ENCODE measurements around the gene DENND4A.
"Not testable (repeated sequence)": the region's sequence is repeated elsewhere in the genome, so short reads cannot be mapped to it uniquely, and the experiment has no call there.

The DENND4A gene

GRCh38 chr15:65752151-65752700, 39.9 kb downstream of the DENND4A start:
- no peak for DNase-seq

- no peak for DNase-seq
Measured at GRCh38 chr15:65751431-65751830, 40.7 kb downstream of the DENND4A start.

- DNase-seq, result no peak
Measured at GRCh38 chr15:65747265-65747664, 44.8 kb downstream of the DENND4A start.

GRCh38 chr15:65743637-65744252, 48.3 kb downstream of the DENND4A start:
- no peak for DNase-seq

GRCh38 chr15:65740148-65740547, 51.9 kb downstream of the DENND4A start:
- no peak for DNase-seq

- DNase-seq, result no peak
Measured at GRCh38 chr15:65738649-65739048, 53.4 kb downstream of the DENND4A start.

GRCh38 chr15:65733599-65733998, 58.5 kb downstream of the DENND4A start:
- not testable (repeated sequence) for DNase-seq

GRCh38 chr15:65732698-65733097, 59.4 kb downstream of the DENND4A start:
- no peak for DNase-seq

GRCh38 chr15:65731926-65732325, 60.2 kb downstream of the DENND4A start:
- DNase-seq, result no peak

GRCh38 chr15:65730549-65731172, 61.4 kb downstream of the DENND4A start:
- DNase-seq, result no peak

GRCh38 chr15:65724464-65725215, 67.5 kb downstream of the DENND4A start:
- no peak for DNase-seq

- no peak for DNase-seq
Measured at GRCh38 chr15:65723876-65724275, 68.2 kb downstream of the DENND4A start.

- no peak for DNase-seq
Measured at GRCh38 chr15:65722191-65722590, 69.9 kb downstream of the DENND4A start.

- no peak for DNase-seq
Measured at GRCh38 chr15:65712415-65712814, 79.7 kb downstream of the DENND4A start.

- DNase-seq, result no peak
Measured at GRCh38 chr15:65695081-65695480, 97.0 kb downstream of the DENND4A start.

- no peak for DNase-seq
Measured at GRCh38 chr15:65690778-65691177, 101.3 kb downstream of the DENND4A start.

GRCh38 chr15:65690173-65690572, 101.9 kb downstream of the DENND4A start:
- DNase-seq, result no peak

- DNase-seq, result no peak
Measured at GRCh38 chr15:65688462-65688861, 103.6 kb downstream of the DENND4A start.

GRCh38 chr15:65682404-65682911, 109.6 kb downstream of the DENND4A start:
- no peak for DNase-seq

- no peak for DNase-seq
Measured at GRCh38 chr15:65680544-65680943, 111.5 kb downstream of the DENND4A start.

- no peak for DNase-seq
Measured at GRCh38 chr15:65676123-65676522, 116.0 kb downstream of the DENND4A start.

- no peak for DNase-seq
Measured at GRCh38 chr15:65675551-65675950, 116.5 kb downstream of the DENND4A start.

GRCh38 chr15:65666257-65666656, 125.8 kb downstream of the DENND4A start:
- no peak for DNase-seq

- DNase-seq, result no peak
Measured at GRCh38 chr15:65663521-65663920, 128.6 kb downstream of the DENND4A start.
